ENCODE data around the gene CD7. TPM values are rescaled to one million over a fixed set of nuclear protein-coding genes. Genes with fewer than 3 reads are reported as not detected.

Gene CD7
- total RNA-seq, 1 donor from 2014 or later = not detected

- FAIRE-seq (no peak), DNase-seq (ENCODE audit: low spot score in 2 of 2) (no peak)
Measured at GRCh38 chr17:82316651-82317393, 586 bp downstream of the CD7 start.

- no peak for FAIRE-seq
- DNase-seq (ENCODE audit: low spot score in 2 of 2) = no peak
Measured at GRCh38 chr17:82315703-82316358, 1.6 kb downstream of the CD7 start.

- no peak for DNase-seq (ENCODE audit: low spot score in 2 of 2)
- no peak for FAIRE-seq
Measured at GRCh38 chr17:82314727-82315605, 2.4 kb downstream of the CD7 start.

GRCh38 chr17:82314012-82314726, 3.2 kb downstream of the CD7 start:
- FAIRE-seq (no peak), DNase-seq (ENCODE audit: low spot score in 2 of 2) (no peak)

GRCh38 chr17:82313195-82314011, 4.0 kb downstream of the CD7 start:
- DNase-seq (ENCODE audit: low spot score in 2 of 2) = no peak
- no peak for FAIRE-seq

GRCh38 chr17:82311971-82312370, 5.4 kb downstream of the CD7 start:
- FAIRE-seq = no peak
- no peak for DNase-seq (ENCODE audit: low spot score in 2 of 2)

- FAIRE-seq (no peak), DNase-seq (ENCODE audit: low spot score in 2 of 2) (no peak)
Measured at GRCh38 chr17:82310877-82311276, 6.5 kb downstream of the CD7 start.

GRCh38 chr17:82309656-82310570, 7.5 kb downstream of the CD7 start:
- DNase-seq (ENCODE audit: low spot score in 2 of 2) = no peak
- FAIRE-seq = no peak

GRCh38 chr17:82305727-82306300, 11.6 kb downstream of the CD7 start:
- FAIRE-seq (no peak), DNase-seq (ENCODE audit: low spot score in 2 of 2) (no peak)

GRCh38 chr17:82304826-82305726, 12.3 kb downstream of the CD7 start:
- FAIRE-seq (no peak), DNase-seq (ENCODE audit: low spot score in 2 of 2) (no peak)

- FAIRE-seq (no peak), DNase-seq (ENCODE audit: low spot score in 2 of 2) (no peak)
Measured at GRCh38 chr17:82303944-82304808, 13.2 kb downstream of the CD7 start.

GRCh38 chr17:82302991-82303943, 14.1 kb downstream of the CD7 start:
- DNase-seq (ENCODE audit: low spot score in 2 of 2) = no peak
- no peak for FAIRE-seq

GRCh38 chr17:82302568-82302963, 14.8 kb downstream of the CD7 start:
- no peak for FAIRE-seq

GRCh38 chr17:82301916-82302567, 15.4 kb downstream of the CD7 start:
- DNase-seq (ENCODE audit: low spot score in 2 of 2) = no peak
- no peak for FAIRE-seq

More at GRCh38 chr17:82302568-82302963, 14.8 kb downstream of the CD7 start:
- no peak for DNase-seq (ENCODE audit: low spot score in 2 of 2)
